Parathyroid adenoma (tissue), 2 donors: ENCODE results near the gene FANCG.

Experiments used
- H2AFZ ChIP-seq: fragments of 300-600 bp; sonication (generic); one replicate; pipeline ENCODE4 v1.7.0; 2017; ENCODE audit warnings: antibody characterized with exemption, mild to moderate bottlenecking
- H3K27ac ChIP-seq: fragments of 300-600 bp; sonication (generic); one replicate; pipeline ENCODE4 v1.7.0; 2017
- H3K27me3 ChIP-seq: fragments of 300-600 bp; sonication (generic); one replicate; pipeline ENCODE4 v1.7.0; 2017; ENCODE audit warnings: low read length; ENCODE audit not compliant: control insufficient read depth, insufficient read depth
- H3K36me3 ChIP-seq: fragments of 300-600 bp; sonication (generic); one replicate; pipeline ENCODE4 v1.7.0; 2017; ENCODE audit warnings: low read length; ENCODE audit not compliant: control insufficient read depth, insufficient read depth
- H3K4me1 ChIP-seq: fragments of 300-600 bp; sonication (generic); one replicate; pipeline ENCODE4 v1.7.0; 2017; ENCODE audit warnings: control low read depth
- H3K4me2 ChIP-seq: fragments of 300-600 bp; sonication (generic); one replicate; pipeline ENCODE4 v1.7.0; 2017; ENCODE audit warnings: low read length
- H3K4me3 ChIP-seq: fragments of 300-600 bp; sonication (generic); one replicate; pipeline ENCODE4 v1.7.0; 2017; ENCODE audit warnings: low read depth, low read length
- H3K79me2 ChIP-seq: fragments of 300-600 bp; sonication (generic); one replicate; pipeline ENCODE4 v1.7.0; 2017; ENCODE audit warnings: control low read depth
- H3K9ac ChIP-seq: fragments of 300-600 bp; sonication (generic); one replicate; pipeline ENCODE4 v1.7.0; 2017; ENCODE audit warnings: mild to moderate bottlenecking
- H3K9me3 ChIP-seq: fragments of 300-600 bp; sonication (generic); one replicate; pipeline ENCODE4 v1.7.0; 2017; ENCODE audit warnings: low read length; ENCODE audit not compliant: control insufficient read depth
- CTCF ChIP-seq: fragments of 300-600 bp; sonication (generic); IDR thresholded peaks from one replicate; pipeline ENCODE4 v1.7.0; 2017; ENCODE audit warnings: antibody characterized with exemption, mild to moderate bottlenecking
- donor health status: primary hyperparathyroidism.

The FANCG gene

GRCh38 chr9:35106343-35106730, 26.6 kb upstream of the FANCG start:
- no peak overlapping the region for H3K4me3 ChIP-seq
- H3K27me3 ChIP-seq = no peaks in the 10 kb centered on the region
- H3K27ac ChIP-seq = no peak overlapping the region
- H3K4me1 ChIP-seq = peaks cover 9% of the 10 kb centered on the region
- H3K9ac ChIP-seq = no peak overlapping the region
- no peak overlapping the region for H3K4me2 ChIP-seq
- H3K36me3 ChIP-seq = no peaks in the 10 kb centered on the region
- H3K79me2 ChIP-seq = peaks cover 3% of the 10 kb centered on the region
- H2AFZ ChIP-seq = no peak overlapping the region
- H3K9me3 ChIP-seq = no peaks in the 10 kb centered on the region
- no peak for TF ChIP-seq CTCF

- H3K4me2 ChIP-seq = no peak overlapping the region
- H3K36me3 ChIP-seq = no peaks in the 10 kb centered on the region
- no peak overlapping the region for H3K27ac ChIP-seq
- H3K27me3 ChIP-seq = no peaks in the 10 kb centered on the region
- H3K4me1 ChIP-seq = peaks cover 9% of the 10 kb centered on the region
- no peak for TF ChIP-seq CTCF
- H2AFZ ChIP-seq = no peak overlapping the region
- H3K9me3 ChIP-seq = no peaks in the 10 kb centered on the region
- no peak overlapping the region for H3K4me3 ChIP-seq
- no peak overlapping the region for H3K9ac ChIP-seq
- H3K79me2 ChIP-seq = peaks cover 3% of the 10 kb centered on the region
Measured at GRCh38 chr9:35105571-35106342, 26.0 kb upstream of the FANCG start.

- no peaks in the 10 kb centered on the region for H3K36me3 ChIP-seq
- no peak overlapping the region for H3K4me3 ChIP-seq
- peaks cover 9% of the 10 kb centered on the region for H3K4me1 ChIP-seq
- no peaks in the 10 kb centered on the region for H3K27me3 ChIP-seq
- H3K9ac ChIP-seq = no peak overlapping the region
- peaks cover 3% of the 10 kb centered on the region for H3K79me2 ChIP-seq
- no peak overlapping the region for H3K4me2 ChIP-seq
- no peaks in the 10 kb centered on the region for H3K9me3 ChIP-seq
- no peak for TF ChIP-seq CTCF
- no peak overlapping the region for H2AFZ ChIP-seq
- no peak overlapping the region for H3K27ac ChIP-seq
Measured at GRCh38 chr9:35105126-35105525, 25.4 kb upstream of the FANCG start.

- H3K27me3 ChIP-seq = no peaks in the 10 kb centered on the region
- peaks cover 3% of the 10 kb centered on the region for H3K79me2 ChIP-seq
- peaks cover 9% of the 10 kb centered on the region for H3K4me1 ChIP-seq
- no peak for TF ChIP-seq CTCF
- H3K9me3 ChIP-seq = no peaks in the 10 kb centered on the region
- H3K4me2 ChIP-seq = no peak overlapping the region
- H3K4me3 ChIP-seq = no peak overlapping the region
- H3K9ac ChIP-seq = no peak overlapping the region
- H2AFZ ChIP-seq = no peak overlapping the region
- no peaks in the 10 kb centered on the region for H3K36me3 ChIP-seq
- no peak overlapping the region for H3K27ac ChIP-seq
Measured at GRCh38 chr9:35104586-35104985, 24.8 kb upstream of the FANCG start.

GRCh38 chr9:35103660-35104191, 24.0 kb upstream of the FANCG start:
- Histone ChIP-seq H3K9me3 (no peaks in the 10 kb centered on the region), H3K4me3 (peak overlapping the region; percentile 68)

More at GRCh38 chr9:35103660-35104191, 24.0 kb upstream of the FANCG start:
- H3K4me1 ChIP-seq = peaks cover 9% of the 10 kb centered on the region
- peak overlapping the region; percentile 89 for H2AFZ ChIP-seq
- H3K27me3 ChIP-seq = no peaks in the 10 kb centered on the region
- no peak for TF ChIP-seq CTCF
- peak overlapping the region; percentile 84 for H3K27ac ChIP-seq
- H3K36me3 ChIP-seq = no peaks in the 10 kb centered on the region
- no peak overlapping the region for H3K9ac ChIP-seq
- H3K4me2 ChIP-seq = peak overlapping the region; percentile 74
- peaks cover 3% of the 10 kb centered on the region for H3K79me2 ChIP-seq
